ENCODE results near the gene GSTM5.
"Not testable (repeated sequence)": the region's sequence is repeated elsewhere in the genome, so short reads cannot be mapped to it uniquely, and the experiment has no call there.

Gene GSTM5
- total RNA-seq: 0.10 to 0.65 reads per million in 2 donors

DNA sequence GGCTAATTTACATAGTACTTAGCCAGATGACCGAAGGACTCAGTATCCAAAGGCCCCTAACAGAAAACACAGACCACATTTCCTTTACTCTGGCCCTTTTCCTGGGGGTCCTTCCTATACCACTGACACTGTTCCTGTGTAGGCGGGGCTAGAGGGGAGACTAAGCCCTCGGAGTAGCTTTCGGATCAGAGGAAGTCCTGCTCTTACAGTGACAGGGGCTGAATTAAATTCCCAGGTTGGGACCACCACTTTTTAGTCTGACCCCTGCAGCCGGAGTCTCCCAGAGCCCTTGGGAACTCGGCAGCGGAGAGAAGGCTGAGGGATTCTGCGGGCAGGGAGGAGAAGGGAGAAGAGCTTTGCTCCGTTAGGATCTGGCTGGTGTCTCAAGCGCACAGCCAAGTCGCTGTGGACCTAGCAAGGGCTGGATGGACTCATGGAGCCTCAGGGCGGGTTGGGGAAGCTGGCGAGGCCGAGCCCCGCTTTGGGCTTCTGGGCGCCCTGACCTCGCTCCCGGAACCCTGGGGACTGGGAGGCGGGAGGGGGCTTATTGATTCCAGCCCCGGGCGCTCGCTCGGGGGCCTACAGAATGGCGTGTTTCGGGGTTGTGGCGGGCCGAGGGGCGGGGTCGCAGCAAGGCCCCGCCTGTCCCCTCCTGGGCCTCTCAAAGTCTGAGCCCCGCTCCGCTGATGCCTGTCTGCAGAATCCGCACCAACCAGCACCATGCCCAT, at the start of gene GSTM5:
Gene GSTM5 (plus strand): TSS at position 659 of the 728 bp plus-strand sequence. CDS start 62 bp downstream, at position 721.
- DNase-seq: not testable (repeated sequence)

DNA sequence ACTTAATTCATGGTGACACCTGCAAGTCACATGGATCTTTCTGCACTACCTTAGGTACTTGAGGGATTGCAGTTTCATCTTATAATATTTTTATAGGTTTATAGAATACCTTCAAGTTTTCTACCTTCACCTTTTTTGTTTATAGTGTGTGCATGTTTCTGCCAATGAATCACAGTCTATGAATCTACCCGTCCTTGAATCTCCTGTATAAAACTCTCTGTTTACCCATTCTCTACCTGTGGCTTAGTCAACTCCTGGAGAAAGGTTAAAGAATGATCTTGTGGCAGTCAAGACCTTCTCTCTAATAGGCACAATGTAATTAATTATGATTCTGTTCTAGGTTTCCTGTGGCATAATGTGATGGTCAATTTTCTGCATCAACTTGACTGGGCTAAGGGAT, 47.4 kb upstream of the GSTM5 start:
- no peak for DNase-seq

DNA sequence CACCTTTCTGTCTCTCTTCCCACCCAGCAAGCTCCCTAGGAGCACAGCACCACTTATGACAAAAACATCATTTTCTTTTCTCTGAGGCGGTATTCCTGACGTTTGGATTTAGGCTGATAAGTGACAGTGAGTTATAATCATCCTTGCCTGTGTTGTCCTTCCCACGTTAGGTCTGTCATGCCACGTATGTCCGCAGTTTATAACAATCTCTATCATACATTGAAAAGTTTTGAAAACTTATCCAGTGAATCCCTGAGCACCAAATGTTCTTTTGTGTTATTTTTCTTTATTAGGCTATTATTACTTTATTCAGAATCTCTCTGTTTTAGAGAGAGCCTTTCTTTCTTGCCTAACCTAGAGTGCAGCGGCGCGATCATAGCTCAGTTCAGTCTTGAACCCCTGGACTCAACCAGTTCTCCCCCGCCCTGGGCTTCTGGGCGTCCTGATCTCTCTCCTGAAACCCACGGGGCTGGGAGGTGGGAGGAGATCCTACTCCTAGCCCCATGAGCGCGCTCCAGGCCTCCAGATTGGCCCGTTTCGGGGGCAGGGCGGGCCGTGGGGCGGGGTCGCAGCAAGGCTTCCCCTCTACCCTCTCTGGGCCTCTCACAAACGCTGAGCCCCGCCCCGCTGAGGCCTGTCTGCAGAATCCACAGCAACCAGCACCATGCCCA, 44.5 kb upstream of the GSTM5 start, which contains the start of gene GSTM2:
Gene GSTM2 (plus strand): TSS at position 606 of the 671 bp plus-strand sequence. CDS start 59 bp downstream, at position 665.
- DNase-seq: peak; percentile 27

DNA sequence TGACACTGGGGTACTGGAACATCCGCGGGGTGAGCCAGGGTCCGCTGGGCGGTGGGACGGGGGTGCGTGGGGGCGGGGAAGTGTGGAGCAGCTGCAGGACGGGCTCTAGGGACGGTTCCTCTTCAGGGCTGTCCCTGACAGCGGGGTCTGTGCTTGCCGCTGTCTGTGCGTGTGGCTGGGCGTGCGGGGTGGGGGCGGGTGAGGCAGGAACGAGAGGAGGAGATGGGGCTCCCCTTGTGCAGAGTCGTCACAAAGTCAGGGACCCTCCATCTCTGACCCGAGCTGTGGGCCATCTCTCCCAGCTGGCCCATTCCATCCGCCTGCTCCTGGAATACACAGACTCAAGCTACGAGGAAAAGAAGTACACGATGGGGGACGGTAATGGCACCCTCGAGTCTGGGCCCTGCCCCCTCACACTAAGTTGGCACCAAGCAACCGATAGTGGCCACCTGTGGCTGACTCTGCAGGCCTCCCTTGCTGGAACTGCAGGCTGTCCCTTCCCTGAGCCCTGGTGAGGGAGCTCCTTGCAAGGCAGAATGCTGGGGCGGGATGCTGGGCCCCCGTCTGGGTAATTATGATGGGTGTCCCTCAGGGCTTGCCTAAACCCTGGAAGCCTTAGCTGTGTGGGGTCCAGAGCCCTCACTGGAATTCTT, 43.8 kb upstream of the GSTM5 start:
- DNase-seq: no peak

DNA sequence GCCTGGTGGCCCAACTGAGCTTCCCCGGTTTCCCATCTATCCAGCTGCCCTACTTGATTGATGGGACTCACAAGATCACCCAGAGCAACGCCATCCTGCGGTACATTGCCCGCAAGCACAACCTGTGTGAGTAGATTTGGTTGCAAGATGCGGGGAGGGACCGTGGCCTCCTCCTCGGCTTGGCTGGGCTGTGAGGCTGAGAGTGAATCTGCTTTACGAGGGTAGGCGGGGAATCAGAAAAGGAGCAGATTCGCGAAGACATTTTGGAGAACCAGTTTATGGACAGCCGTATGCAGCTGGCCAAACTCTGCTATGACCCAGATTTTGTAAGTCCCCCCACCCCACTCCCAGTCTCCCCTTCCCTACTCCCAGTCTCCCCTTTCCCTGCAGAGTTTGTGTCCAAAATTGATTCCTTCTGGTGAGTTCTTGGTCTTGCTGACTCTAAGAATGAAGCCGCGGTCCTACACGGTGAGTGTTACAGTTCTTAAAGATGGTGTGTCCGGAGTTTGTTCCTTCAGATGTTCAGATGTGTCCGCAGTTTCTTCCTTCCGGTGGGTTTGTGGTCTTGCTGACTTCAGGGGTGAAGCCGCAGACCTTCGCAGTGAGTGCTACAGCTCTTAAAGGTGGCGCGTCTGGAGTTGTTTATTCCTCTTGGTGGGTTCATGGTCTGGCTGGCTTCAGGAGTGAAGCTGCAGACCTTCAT, 42.7 kb upstream of the GSTM5 start:
- no peak for DNase-seq

DNA sequence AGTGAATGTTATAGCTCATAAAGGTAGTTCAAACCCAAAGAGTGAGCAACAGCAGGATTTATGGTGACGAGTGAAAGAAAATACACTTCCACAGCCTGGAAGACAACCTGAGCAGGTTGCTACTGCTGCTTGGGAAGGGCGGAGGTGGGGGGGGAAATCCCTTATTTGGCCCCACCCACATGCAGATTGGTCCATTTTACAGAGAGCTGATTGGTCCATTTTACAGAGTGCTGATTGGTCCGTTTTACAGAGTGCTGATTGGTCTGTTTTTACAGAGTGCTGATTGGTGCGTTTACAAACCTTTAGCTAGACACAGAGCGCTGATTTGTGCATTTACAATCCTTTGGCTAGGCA, 42.1 kb upstream of the GSTM5 start:
- not testable (repeated sequence) for DNase-seq

DNA sequence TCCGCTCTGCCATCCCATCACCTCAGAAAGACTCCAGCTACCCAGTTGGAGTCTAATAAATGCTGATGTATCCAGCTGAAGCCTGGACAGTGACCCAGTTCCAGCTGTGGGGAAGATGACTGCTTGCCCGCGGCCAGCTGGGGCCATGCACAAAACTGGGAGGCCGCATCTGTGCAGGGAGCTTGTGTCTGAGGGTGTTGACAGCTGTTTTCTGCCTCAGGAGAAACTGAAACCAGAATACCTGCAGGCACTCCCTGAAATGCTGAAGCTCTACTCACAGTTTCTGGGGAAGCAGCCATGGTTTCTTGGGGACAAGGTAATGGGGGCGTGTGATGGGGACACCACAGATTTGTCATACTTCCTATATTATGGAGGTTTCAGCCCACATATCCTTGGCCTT, 41.0 kb upstream of the GSTM5 start:
- DNase-seq: no peak

DNA sequence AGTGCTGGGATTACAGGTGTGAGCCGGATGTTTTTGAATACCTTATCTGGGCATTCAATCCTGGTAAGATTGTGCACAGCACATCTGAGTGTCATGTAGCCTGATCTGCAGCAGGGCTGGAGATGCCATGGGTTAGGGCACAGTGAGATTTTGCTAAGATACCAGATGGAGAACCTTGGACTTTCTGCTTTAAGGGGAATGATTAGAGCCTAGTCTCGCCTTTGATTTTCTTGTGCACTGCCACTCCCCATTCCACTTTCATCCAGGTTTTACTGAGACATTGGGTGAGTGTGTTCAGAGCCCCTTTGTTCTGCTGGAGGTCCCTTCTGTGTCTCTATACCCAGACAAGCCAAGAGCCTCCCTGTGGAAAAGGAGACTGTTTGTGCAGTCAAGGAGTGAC, 38.2 kb upstream of the GSTM5 start:
- not testable (repeated sequence) for DNase-seq

DNA sequence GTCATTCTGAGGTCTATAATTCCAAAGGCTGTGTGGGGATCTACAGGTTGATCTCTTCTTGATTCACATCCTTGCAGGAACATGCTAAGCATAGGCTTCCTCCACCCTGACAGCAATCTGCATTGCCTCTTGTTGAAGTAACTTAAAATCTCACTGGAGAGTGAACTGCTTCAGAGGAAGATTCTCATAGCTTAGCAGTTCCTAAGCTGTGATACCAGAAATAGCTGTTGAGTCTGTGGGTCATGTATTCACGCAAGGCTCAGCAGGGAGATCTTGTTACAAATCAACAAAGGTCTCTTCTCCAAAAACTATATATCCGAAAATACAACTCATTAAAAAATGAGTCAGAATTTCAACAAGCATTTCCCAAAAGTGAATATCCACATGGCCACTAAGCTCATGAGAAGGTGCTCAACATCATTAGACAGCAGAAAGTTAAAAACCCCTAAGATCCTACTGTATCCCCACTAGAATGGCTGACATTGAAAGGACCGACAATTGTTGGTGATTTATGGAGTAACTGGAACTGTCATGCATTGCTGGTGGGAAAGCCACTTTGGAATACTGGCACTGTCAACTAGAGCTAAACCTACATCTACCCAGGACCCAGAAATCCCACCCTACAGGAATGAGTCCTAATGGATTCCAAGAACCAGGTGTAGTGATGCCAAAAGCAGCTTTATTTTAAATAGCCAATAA, 35.2 kb upstream of the GSTM5 start:
- DNase-seq: not testable (repeated sequence)

DNA sequence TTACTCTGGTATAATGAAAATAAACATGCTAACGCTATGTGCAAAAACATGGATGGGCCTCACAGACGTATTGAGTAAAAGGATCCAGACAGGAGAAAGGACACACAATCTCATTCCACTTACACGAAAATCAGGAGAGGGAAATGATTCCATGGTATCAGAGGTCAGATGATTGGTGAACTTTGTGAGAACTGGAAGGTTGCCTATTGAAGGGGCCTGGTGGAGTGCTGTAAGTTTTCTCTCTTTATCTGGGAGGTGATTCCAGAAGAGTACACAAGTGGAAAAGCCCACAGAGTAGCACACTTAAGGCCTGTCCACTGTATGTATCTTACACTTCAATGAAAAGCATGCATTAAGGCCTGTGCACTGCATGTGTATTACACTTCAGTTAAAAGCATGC, 34.6 kb upstream of the GSTM5 start:
- no peak for DNase-seq

DNA sequence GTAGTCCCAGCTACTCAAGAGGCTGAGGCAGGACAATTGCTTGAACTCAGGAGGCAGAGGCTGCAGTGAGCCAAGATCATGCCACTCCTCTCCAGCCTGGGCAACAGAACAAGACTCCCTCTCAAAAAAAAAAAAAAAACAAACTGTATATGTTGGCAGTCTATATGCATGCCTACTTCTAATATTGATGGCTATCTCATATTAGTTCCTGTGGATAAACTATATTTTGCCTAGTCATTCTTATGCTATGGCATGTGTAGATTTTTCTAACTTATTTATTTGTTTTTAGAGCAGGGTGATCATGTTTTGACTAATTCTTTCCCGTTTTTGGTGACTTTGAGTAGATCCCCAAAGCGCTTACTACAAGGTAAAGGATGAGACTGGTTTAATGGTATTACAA, 33.4 kb upstream of the GSTM5 start:
- not testable (repeated sequence) for DNase-seq

DNA sequence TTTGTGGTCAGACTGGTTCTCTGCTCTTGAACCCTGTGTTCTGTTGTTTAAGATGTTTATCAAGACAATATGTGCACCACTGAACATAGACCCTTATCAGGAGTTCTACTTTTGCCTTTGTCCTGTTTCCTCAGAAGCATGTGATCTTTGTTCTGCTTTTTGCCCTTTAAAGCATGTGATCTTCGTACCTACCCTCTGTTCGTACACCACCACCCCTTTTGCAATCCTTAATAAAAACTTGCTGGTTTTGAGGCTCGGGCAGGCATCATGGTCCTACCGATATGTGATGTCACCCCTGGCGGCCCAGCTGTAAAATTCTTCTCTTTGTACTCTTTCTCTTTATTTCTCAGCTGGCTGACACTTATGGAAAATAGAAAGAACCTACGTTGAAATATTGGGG, 27.3 kb upstream of the GSTM5 start:
- not testable (repeated sequence) for DNase-seq

DNA sequence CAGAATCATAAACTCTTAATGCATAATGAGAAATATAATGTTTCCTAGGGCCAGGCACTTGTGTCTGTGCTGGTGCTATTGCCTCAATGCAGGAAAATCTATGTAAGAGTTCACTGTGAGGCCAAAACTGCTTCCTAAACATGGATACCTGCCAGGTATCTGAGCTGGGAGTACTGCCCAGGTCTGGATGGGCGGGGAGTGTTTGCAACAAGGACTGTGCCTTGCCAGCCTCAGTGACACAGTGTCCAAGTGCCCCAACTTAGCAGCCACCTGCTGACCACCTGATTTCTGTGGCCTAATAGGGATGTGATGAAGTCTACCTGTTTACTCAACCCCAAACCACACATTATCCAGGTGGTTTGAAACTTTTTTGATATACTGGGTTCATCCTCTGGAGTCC, 26.7 kb upstream of the GSTM5 start:
- DNase-seq: not testable (repeated sequence)

DNA sequence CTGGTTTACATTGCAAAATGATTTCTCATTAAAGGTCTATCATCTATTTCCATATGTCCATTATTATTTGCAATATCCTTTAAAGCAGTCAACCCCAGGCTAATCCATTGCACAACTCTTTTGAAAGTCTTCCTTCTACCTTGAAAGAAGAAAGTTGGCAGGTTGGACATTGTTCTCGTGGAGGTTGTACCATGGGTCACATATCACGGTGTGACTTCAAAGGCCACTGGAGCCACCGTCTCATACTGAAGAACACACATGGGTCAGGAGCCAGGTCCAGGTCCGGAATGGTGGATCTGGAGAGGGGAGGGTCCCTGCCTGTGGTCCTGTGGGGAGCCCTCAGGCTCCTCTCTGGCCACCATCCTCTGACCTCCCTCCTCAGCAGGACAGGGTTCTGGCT, 26.2 kb upstream of the GSTM5 start:
- not testable (repeated sequence) for DNase-seq

DNA sequence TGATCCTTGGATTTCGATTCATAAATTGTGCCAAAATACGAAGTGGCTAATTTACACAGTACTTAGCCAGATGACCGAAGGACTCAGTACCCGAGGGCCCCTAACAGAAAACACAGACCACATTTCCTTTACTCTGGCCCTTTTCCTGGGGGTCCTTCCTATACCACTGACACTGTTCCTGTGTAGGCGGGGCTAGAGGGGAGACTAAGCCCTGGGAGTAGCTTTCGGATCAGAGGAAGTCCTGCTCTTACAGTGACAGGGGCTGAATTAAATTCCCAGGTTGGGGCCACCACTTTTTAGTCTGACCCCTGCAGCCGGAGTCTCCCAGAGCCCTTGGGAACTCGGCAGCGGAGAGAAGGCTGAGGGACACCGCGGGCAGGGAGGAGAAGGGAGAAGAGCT, 24.9 kb upstream of the GSTM5 start:
- not testable (repeated sequence) for DNase-seq

DNA sequence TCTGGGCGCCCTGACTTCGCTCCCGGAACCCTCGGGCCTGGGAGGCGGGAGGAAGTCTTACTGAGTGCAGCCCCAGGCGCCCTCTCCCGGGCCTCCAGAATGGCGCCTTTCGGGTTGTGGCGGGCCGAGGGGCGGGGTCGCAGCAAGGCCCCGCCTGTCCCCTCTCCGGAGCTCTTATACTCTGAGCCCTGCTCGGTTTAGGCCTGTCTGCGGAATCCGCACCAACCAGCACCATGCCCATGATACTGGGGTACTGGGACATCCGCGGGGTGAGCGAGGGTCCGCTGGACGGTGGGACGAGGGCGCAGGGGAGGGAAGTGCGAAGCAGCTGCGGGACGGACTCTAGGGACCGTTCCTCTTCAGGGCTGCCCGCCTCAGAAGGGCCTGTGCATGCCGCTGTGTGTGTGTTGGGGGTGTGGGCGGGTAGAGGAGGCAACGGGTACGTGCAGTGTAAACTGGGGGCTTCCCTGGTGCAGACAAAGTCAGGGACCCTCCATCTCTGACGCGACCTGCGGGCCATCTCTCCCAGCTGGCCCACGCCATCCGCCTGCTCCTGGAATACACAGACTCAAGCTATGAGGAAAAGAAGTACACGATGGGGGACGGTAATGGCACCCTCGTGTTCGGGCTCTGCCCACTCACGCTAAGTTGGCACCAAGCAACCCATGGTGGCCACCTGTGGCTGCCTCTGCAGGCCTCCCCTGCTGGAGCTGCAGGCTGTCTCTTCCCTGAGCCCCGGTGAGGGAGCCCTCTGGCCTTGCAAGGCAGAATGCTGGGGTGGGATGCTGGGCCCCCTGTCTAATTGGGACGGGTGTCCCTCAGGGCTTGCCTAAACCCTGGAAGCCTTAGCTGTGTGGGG, 24.2 kb upstream of the GSTM5 start, which contains the start of gene GSTM1:
Gene GSTM1 (plus strand): TSS at position 177 of the 859 bp plus-strand sequence. CDS start 57 bp downstream, at position 234.
- DNase-seq: no peak

DNA sequence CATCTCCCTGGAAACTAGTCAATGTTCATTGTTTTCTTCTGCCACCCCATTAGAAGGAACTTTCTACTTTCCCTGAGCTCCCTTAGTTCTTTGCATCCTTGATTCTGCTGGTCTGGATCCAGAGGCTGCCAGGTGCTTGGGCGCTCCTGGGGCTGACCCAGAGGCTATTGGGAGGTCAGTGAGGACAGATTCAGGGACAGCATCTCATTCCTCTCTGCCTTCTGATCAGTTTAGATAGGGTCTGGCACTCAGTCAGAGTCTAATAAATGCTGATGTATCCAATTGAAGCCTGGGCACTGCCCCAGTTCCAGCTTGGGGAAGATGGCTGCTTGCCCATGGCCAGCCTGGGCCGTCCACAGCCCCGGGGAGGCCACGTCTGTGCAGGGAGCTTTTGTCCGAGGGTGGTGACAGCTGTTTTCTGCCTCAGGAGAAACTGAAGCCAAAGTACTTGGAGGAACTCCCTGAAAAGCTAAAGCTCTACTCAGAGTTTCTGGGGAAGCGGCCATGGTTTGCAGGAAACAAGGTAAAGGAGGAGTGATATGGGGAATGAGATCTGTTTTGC, 22.1 kb upstream of the GSTM5 start:
- no peak for DNase-seq

DNA sequence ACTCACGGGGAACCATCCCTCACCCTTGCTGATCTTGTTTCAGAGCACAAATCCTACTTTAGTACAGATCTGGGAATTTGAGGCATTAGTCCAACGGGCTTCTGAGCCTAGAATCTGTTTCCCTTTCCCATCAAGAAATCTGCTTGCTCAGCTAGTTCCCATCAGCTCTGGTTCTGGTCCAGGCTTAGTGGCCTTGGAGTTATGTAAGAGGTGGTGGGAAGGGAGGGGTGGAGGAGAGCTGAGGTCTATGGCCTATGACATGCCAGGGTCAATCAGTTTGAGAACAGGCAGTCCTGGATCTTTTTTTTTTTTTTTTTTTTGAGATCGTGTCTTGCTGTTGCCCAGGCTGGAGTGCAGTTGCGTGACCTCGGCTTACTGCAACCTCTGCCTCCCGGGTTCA, 20.3 kb upstream of the GSTM5 start:
- DNase-seq: no peak

DNA sequence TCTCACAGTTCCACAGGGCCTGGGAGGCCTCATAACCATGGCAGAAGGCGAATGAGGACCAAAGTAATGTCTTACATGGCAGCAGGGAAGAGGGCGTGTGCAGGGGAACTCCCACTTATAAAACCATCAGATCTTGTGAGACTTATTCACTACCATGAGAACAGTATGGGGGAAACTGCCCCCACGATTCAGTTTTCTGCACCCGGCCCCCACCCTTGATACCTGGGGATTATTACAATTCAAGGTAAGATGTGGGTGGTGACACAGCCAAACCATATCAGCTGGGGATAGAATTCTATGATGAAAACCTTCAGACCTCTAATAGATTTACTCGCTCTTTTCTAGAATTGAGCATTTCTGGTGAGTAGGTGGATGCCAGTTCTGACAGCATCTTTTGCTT, 17.7 kb upstream of the GSTM5 start:
- DNase-seq: not testable (repeated sequence)

DNA sequence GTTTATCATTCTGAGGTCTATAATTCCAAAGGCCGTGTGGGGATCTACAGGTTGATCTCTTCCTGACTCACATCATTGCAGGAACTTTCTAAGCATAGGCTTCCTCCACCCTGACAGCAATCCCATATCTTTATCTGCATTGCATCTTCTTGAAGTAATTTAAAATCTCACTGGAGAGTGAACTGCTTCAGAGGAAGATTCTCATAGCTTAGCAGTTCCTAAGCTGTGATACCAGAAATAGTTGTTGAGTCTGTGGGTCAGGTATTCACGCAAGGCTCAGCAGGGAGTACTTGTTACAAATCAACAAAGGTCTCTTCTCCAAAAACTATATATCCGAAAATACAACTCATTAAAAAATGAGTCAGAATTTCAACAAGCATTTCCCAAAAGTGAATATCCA, 16.9 kb upstream of the GSTM5 start:
- DNase-seq: not testable (repeated sequence)

DNA sequence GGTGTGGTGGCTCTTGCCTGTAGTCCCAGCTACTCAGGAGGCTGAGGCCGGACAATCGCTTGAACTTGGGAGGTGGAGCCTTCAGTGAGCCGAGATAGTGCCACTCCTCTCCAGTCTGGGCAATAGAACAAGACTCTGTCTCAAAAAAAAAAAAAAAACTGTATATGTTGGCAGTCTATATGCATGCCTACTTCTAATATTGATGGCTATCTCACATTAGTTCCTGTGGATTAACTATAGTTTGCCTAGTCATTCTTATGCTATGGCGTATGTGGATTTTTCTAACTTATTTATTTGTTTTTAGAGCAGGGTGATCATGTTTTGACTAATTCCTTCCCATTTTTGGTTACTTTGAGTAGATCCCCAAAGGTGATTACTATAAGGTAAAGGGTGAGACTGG, 15.0 kb upstream of the GSTM5 start:
- no peak for DNase-seq

Measured in activated gamma-delta T cell (primary cell).